SK-N-MC (cell line): ENCODE measurements around the gene RHOU.

ENCODE experiments used
- EZH2 ChIP-seq: fragments of 200-600 bp; sonication (generic); IDR thresholded peaks from one replicate; pipeline ENCODE4 v1.6.1; 2017; ENCODE audit warnings: antibody characterized with exemption
- POLR2AphosphoS5 ChIP-seq: IDR thresholded peaks from 2 replicates; pipeline ENCODE4 v1.6.1; 2012; ENCODE audit warnings: mild to moderate bottlenecking, low read depth, low read length, borderline replicate concordance

DNA sequence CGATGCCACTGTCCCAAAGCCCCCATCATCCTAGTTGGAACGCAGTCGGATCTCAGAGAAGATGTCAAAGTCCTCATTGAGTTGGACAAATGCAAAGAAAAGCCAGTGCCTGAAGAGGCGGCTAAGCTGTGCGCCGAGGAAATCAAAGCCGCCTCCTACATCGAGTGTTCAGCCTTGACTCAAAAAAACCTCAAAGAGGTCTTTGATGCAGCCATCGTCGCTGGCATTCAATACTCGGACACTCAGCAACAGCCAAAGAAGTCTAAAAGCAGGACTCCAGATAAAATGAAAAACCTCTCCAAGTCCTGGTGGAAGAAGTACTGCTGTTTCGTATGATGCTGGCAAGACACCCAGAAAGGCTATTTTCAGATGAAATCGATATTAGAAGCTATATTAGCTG, 8.1 kb downstream of the RHOU start:
- TF ChIP-seq EZH2, result no peak
- TF ChIP-seq POLR2AphosphoS5, result no peak
